Bronchial epithelial cell (primary cell): Measurements from ENCODE around the gene SP4. TPM values are rescaled to one million over a fixed set of nuclear protein-coding genes. Genes with fewer than 3 reads are reported as not detected.
"Not testable (repeated sequence)": the region's sequence is repeated elsewhere in the genome, so short reads cannot be mapped to it uniquely, and the experiment has no call there.

Experiments
- DNase-seq: peaks from one replicate; pipeline ENCODE4 v3.0.0-alpha.2; 2010; ENCODE audit warnings: low read depth
- FAIRE-seq: peaks from 2 replicates; lab custom pipeline; 2011; peaks lifted over from hg19 to GRCh38; lab: Jason Lieb, UNC
- H3K27me3 ChIP-seq: 2 replicates; pipeline ENCODE4 v1.5.1; 2011; ENCODE audit warnings: low read length; ENCODE audit not compliant: control insufficient read depth, insufficient read depth
- H3K36me3 ChIP-seq: 2 replicates; pipeline ENCODE4 v1.5.1; 2011; ENCODE audit warnings: low read length; ENCODE audit not compliant: control insufficient read depth, insufficient read depth
- H3K4me3 ChIP-seq: 2 replicates; pipeline ENCODE4 v1.5.1; 2011; ENCODE audit warnings: mild to moderate bottlenecking, low read depth, low read length, control low read depth
- CTCF ChIP-seq: IDR thresholded peaks from 2 replicates; pipeline ENCODE4 v1.5.1; 2011; ENCODE audit warnings: mild to moderate bottlenecking, moderate library complexity, low read length, control low read depth, inconsistent platforms; ENCODE audit not compliant: insufficient read depth, severe bottlenecking
- total RNA-seq: library from RNA; depleted of rRNA; stranded (reverse); fragments of >200 nt; gene quantifications from 2 replicates; pipeline ENCODE4 v1.2.1, GENCODE V29; 2014

The SP4 gene
- total RNA-seq, 1 donor from 2014 or later: 5.3 TPM

- DNase-seq, H3K27me3 ChIP-seq, FAIRE-seq, H3K4me3 ChIP-seq, H3K36me3 ChIP-seq: not testable (repeated sequence)
Measured at GRCh38 chr7:21536445-21537118, 108.7 kb downstream of the SP4 start.

GRCh38 chr7:21538936-21539495 is 111.1 kb downstream of the SP4 start:
- no peak overlapping the region for H3K4me3 ChIP-seq
- DNase-seq (no peak), FAIRE-seq (no peak)
- H3K27me3 ChIP-seq: no peaks in the 10 kb centered on the region
- no peaks in the 10 kb centered on the region for H3K36me3 ChIP-seq
- TF ChIP-seq CTCF: no peak

GRCh38 chr7:21542891-21543527 is 115.1 kb downstream of the SP4 start, which contains the start of gene DNAH11:
DNAH11 (plus strand) TSS chr7:21543039; CDS start chr7:21543246, 207 bp downstream.
- DNase-seq (peak; percentile 37), FAIRE-seq (no peak)
- H3K27me3 ChIP-seq: no peaks in the 10 kb centered on the region
- H3K4me3 ChIP-seq: peak within 1 kb of the TSS; percentile 56
- TF ChIP-seq CTCF: no peak
- H3K36me3 ChIP-seq: no peaks in the 10 kb centered on the region

- Histone ChIP-seq H3K4me3 (peak overlapping the region; percentile 56), H3K27me3 (no peaks in the 10 kb centered on the region), H3K36me3 (no peaks in the 10 kb centered on the region)
- TF ChIP-seq CTCF: no peak
- FAIRE-seq (no peak), DNase-seq (peak; percentile 65)
Measured at GRCh38 chr7:21543528-21544302, 115.8 kb downstream of the SP4 start.

GRCh38 chr7:21544303-21544656 is 116.4 kb downstream of the SP4 start:
- DNase-seq (no peak), FAIRE-seq (no peak)
- Histone ChIP-seq H3K4me3 (peak overlapping the region; percentile 56), H3K27me3 (no peaks in the 10 kb centered on the region), H3K36me3 (no peaks in the 10 kb centered on the region)
- TF ChIP-seq CTCF: no peak

GRCh38 chr7:21544715-21545114 is 116.8 kb downstream of the SP4 start:
- TF ChIP-seq CTCF: no peak
- FAIRE-seq (no peak), DNase-seq (no peak)
- Histone ChIP-seq H3K27me3 (no peaks in the 10 kb centered on the region), H3K4me3 (no peak overlapping the region), H3K36me3 (no peaks in the 10 kb centered on the region)
